ENCODE measurements around the gene HDC.

HDC gene

GRCh38 chr15:50249704-50250103 lies 15.8 kb downstream of the HDC start:
- CTCF ChIA-PET: interaction anchor here (1.0 to 3.3 kb wide), 5 partner anchors 9 to 21 kb away, joined by 3 to 20 read pairs (median 4); no protein-coding TSS in a partner anchor
- H3K27me3 ChIP-seq (replicated peaks in 2 of 5; ENCODE audit: control insufficient read depth in 4 of 5, insufficient read depth in 5 of 5, low read length in 4 of 5): no peaks in the 10 kb centered on the region
- H3K9me3 ChIP-seq (ENCODE audit: control extremely low read depth in 1 of 5, control insufficient read depth in 4 of 5, insufficient read depth in 2 of 5, low read depth in 1 of 5, low read length in 4 of 5): no peaks in the 10 kb centered on the region
- no peak for DNase-seq
- H3K27ac ChIP-seq (ENCODE audit: insufficient read depth in 1 of 2, low read depth in 1 of 2, low read length in 2 of 2, poor library complexity in 1 of 2, severe bottlenecking in 2 of 2): no peak overlapping the region
- peaks cover 8 to 33% (median 25%) of the 10 kb centered on the region in 4 experiments for H3K4me1 ChIP-seq (ENCODE audit: control extremely low read depth in 1 of 4, control insufficient read depth in 4 of 4, insufficient read depth in 4 of 4, low read length in 3 of 4)
- POLR2A ChIA-PET: interaction anchor here (0.8 to 1.0 kb wide), 2 partner anchors 12 to 13 kb away, joined by 4 to 5 read pairs; no protein-coding TSS in a partner anchor
- H3K36me3 ChIP-seq (ENCODE audit: control insufficient read depth in 4 of 4, insufficient read depth in 4 of 4, low read length in 3 of 4): peaks cover 0 to 3% (median 0%) of the 10 kb centered on the region in 4 experiments
- WGBS (ENCODE audit: insufficient coverage): 95% methylated on average over 2 of the region's 2 CpGs
- no peak overlapping the region for H3K4me3 ChIP-seq (ENCODE audit: control insufficient read depth in 1 of 7, extremely low read depth in 1 of 7, insufficient read depth in 4 of 7, low read depth in 2 of 7, low read length in 6 of 7)

GRCh38 chr15:50248994-50249582 lies 16.4 kb downstream of the HDC start:
- 63% methylated on average over 4 of the region's 4 CpGs for WGBS (ENCODE audit: insufficient coverage)
- DNase-seq: peak in 2 of 3 donors; percentile 26 to 37
- H3K4me1 ChIP-seq (ENCODE audit: control extremely low read depth in 1 of 4, control insufficient read depth in 4 of 4, insufficient read depth in 4 of 4, low read length in 3 of 4): peaks cover 8 to 33% (median 25%) of the 10 kb centered on the region in 4 experiments
- peaks cover 0 to 3% (median 0%) of the 10 kb centered on the region in 4 experiments for H3K36me3 ChIP-seq (ENCODE audit: control insufficient read depth in 4 of 4, insufficient read depth in 4 of 4, low read length in 3 of 4)
- POLR2A ChIA-PET: interaction anchor here (0.8 to 1.1 kb wide), 3 partner anchors 11 to 13 kb away, joined by 4 to 7 read pairs (median 5); no protein-coding TSS in a partner anchor
- H3K9me3 ChIP-seq (ENCODE audit: control extremely low read depth in 1 of 5, control insufficient read depth in 4 of 5, insufficient read depth in 2 of 5, low read depth in 1 of 5, low read length in 4 of 5): no peaks in the 10 kb centered on the region
- CTCF ChIA-PET: interaction anchor here (0.9 to 3.3 kb wide), 5 partner anchors 9 to 38 kb away, joined by 3 to 20 read pairs (median 4); no protein-coding TSS in a partner anchor
- no peak overlapping the region for H3K4me3 ChIP-seq (ENCODE audit: control insufficient read depth in 1 of 7, extremely low read depth in 1 of 7, insufficient read depth in 4 of 7, low read depth in 2 of 7, low read length in 6 of 7)
- H3K27me3 ChIP-seq (replicated peaks in 2 of 5; ENCODE audit: control insufficient read depth in 4 of 5, insufficient read depth in 5 of 5, low read length in 4 of 5): no peaks in the 10 kb centered on the region
- no peak overlapping the region for H3K27ac ChIP-seq (ENCODE audit: insufficient read depth in 1 of 2, low read depth in 1 of 2, low read length in 2 of 2, poor library complexity in 1 of 2, severe bottlenecking in 2 of 2)

DNA sequence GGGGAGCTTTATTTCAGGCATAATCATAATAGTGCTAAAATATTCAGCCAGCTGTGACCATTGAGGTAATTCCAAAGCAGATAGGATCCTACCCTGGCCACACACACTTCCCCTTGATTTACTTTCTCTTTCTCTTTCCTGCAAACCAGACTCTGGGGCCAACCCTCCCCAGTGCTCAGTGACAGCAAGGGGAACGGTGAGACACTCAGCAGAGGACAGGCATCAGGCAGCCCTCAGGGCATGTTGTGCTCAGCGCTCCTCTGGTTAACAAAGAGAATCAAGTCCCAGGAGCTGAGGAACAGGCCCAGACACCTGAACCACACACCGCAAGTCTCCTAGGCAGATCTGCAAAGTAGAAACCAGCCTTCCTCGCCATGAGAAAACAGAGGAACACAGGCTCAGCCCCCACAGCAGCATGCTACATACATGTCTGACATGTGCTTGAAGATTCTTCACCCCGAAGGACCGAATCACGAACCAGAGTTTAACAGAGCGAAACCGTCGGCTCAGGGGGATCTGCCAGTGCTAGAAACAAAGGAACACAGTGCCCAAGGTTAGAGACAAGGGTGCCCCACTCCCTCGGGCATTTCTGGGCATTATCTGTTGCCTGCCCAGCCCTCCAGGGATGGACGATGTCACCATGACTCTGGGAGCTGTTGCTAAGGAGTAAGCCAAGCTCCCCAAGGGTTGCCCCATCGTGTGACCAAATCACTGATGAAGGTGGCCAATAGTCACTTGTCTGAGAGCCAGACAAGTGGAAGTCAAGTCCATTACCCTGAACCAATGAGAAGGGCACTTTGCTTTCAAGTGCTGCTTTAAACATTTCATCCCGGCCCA lies 17.5 kb downstream of the HDC start:
- 93% methylated on average over 12 of the region's 14 CpGs for WGBS (ENCODE audit: insufficient coverage)
- H3K27ac ChIP-seq (ENCODE audit: insufficient read depth in 1 of 2, low read depth in 1 of 2, low read length in 2 of 2, poor library complexity in 1 of 2, severe bottlenecking in 2 of 2): peak overlapping the region in 1 of 2 experiments; percentile 52
- ChIA-PET CTCF (interaction anchor here (0.9 to 3.3 kb wide), 3 partner anchors 8 to 39 kb away, joined by 3 to 20 read pairs (median 20); no protein-coding TSS in a partner anchor), POLR2A (interaction anchor here (1.1 to 1.3 kb wide), 2 partner anchors 12 to 13 kb away, joined by 7 read pairs; no protein-coding TSS in a partner anchor)
- no peaks in the 10 kb centered on the region for H3K9me3 ChIP-seq (ENCODE audit: control extremely low read depth in 1 of 5, control insufficient read depth in 4 of 5, insufficient read depth in 2 of 5, low read depth in 1 of 5, low read length in 4 of 5)
- H3K36me3 ChIP-seq (ENCODE audit: control insufficient read depth in 4 of 4, insufficient read depth in 4 of 4, low read length in 3 of 4): peaks cover 0 to 3% (median 0%) of the 10 kb centered on the region in 4 experiments
- peak overlapping the region in 5 of 7 experiments; percentile 7 to 50 (median 12) for H3K4me3 ChIP-seq (ENCODE audit: control insufficient read depth in 1 of 7, extremely low read depth in 1 of 7, insufficient read depth in 4 of 7, low read depth in 2 of 7, low read length in 6 of 7)
- no peaks in the 10 kb centered on the region for H3K27me3 ChIP-seq (replicated peaks in 2 of 5; ENCODE audit: control insufficient read depth in 4 of 5, insufficient read depth in 5 of 5, low read length in 4 of 5)
- DNase-seq: peak; percentile 41 to 86 (median 71)
- H3K4me1 ChIP-seq (ENCODE audit: control extremely low read depth in 1 of 4, control insufficient read depth in 4 of 4, insufficient read depth in 4 of 4, low read length in 3 of 4): peaks cover 8 to 33% (median 25%) of the 10 kb centered on the region in 4 experiments

DNA sequence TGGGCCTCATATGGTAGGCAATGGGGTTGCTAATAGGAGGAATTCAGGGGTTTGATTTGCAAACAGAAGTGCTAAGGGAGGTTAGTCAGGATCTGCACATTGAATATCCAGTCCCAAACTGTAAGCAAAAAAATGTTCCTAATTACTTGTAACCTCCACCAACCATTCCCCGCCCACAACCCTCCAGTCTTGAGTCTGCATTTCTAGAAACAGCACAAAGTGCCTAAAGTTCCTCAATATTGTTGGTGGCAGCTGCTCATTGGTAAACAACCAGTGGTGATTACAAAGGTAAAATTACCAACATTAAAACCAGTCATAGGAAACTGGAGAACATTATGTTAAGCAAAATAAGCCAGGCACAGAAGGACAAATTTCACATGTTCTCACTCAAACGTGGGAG lies 18.9 kb downstream of the HDC start:
- Histone ChIP-seq H3K9me3 (ENCODE audit: control extremely low read depth in 1 of 5, control insufficient read depth in 4 of 5, insufficient read depth in 2 of 5, low read depth in 1 of 5, low read length in 4 of 5) (no peaks in the 10 kb centered on the region), H3K27ac (ENCODE audit: insufficient read depth in 1 of 2, low read depth in 1 of 2, low read length in 2 of 2, poor library complexity in 1 of 2, severe bottlenecking in 2 of 2) (no peak overlapping the region), H3K4me3 (ENCODE audit: control insufficient read depth in 1 of 7, extremely low read depth in 1 of 7, insufficient read depth in 4 of 7, low read depth in 2 of 7, low read length in 6 of 7) (no peak overlapping the region), H3K4me1 (ENCODE audit: control extremely low read depth in 1 of 4, control insufficient read depth in 4 of 4, insufficient read depth in 4 of 4, low read length in 3 of 4) (peaks cover 8 to 33% (median 25%) of the 10 kb centered on the region in 4 experiments), H3K36me3 (ENCODE audit: control insufficient read depth in 4 of 4, insufficient read depth in 4 of 4, low read length in 3 of 4) (peaks cover 0 to 6% (median 0%) of the 10 kb centered on the region in 4 experiments), H3K27me3 (replicated peaks in 2 of 5; ENCODE audit: control insufficient read depth in 4 of 5, insufficient read depth in 5 of 5, low read length in 4 of 5) (no peaks in the 10 kb centered on the region)
- no peak for DNase-seq
- POLR2A ChIA-PET: no interaction called here
- CTCF ChIA-PET: interaction anchor here (1.0 kb wide), 1 partner anchor 18 kb away, joined by 3 read pairs; no protein-coding TSS in a partner anchor
- WGBS (ENCODE audit: insufficient coverage): 85% methylated on average over 2 of the region's 2 CpGs

DNA sequence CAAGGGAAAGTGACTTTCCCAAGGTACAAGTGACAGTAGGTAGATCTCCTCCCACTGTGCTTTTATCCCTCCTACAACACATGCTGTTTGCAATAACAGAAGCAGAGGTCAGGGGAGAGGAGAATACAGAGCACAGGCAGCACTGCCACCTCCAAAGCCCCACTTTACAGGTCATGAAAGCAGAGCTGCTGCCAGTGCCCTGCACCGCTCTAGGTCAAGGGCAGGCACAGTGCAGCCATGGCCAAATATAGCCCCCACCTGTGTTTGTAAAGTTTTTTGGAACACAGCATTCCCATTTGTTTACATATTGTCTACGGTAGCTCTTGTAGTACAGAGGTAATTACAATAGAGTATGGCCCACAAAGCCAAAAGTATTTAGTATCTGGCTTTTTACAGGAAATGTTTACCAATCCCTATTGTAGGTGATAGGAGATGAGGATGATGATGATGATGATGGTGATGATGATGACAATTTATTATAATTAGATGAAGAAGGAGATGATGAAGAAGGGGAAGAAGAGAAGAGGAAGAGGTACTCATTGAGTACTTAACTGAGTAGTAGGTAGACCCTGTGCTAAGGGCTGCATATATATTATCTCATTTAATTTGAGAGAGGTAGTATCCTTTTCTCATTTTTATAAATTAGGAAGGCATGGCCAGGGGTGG lies 20.4 kb downstream of the HDC start:
- POLR2A ChIA-PET: interaction anchor here (0.9 kb wide), 1 partner anchor 15 kb away, joined by 3 read pairs; no protein-coding TSS in a partner anchor
- peaks cover 8 to 33% (median 25%) of the 10 kb centered on the region in 4 experiments for H3K4me1 ChIP-seq (ENCODE audit: control extremely low read depth in 1 of 4, control insufficient read depth in 4 of 4, insufficient read depth in 4 of 4, low read length in 3 of 4)
- no peak overlapping the region for H3K27ac ChIP-seq (ENCODE audit: insufficient read depth in 1 of 2, low read depth in 1 of 2, low read length in 2 of 2, poor library complexity in 1 of 2, severe bottlenecking in 2 of 2)
- peaks cover 0 to 6% (median 0%) of the 10 kb centered on the region in 4 experiments for H3K36me3 ChIP-seq (ENCODE audit: control insufficient read depth in 4 of 4, insufficient read depth in 4 of 4, low read length in 3 of 4)
- no peak overlapping the region for H3K4me3 ChIP-seq (ENCODE audit: control insufficient read depth in 1 of 7, extremely low read depth in 1 of 7, insufficient read depth in 4 of 7, low read depth in 2 of 7, low read length in 6 of 7)
- WGBS (ENCODE audit: insufficient coverage): 100% methylated on average over 1 of the region's 2 CpGs
- no peak for DNase-seq
- H3K27me3 ChIP-seq (replicated peaks in 2 of 5; ENCODE audit: control insufficient read depth in 4 of 5, insufficient read depth in 5 of 5, low read length in 4 of 5): no peaks in the 10 kb centered on the region
- CTCF ChIA-PET: interaction anchor here (2.1 to 2.6 kb wide), 2 partner anchors 10 to 15 kb away, joined by 10 to 16 read pairs; no protein-coding TSS in a partner anchor
- H3K9me3 ChIP-seq (ENCODE audit: control extremely low read depth in 1 of 5, control insufficient read depth in 4 of 5, insufficient read depth in 2 of 5, low read depth in 1 of 5, low read length in 4 of 5): no peaks in the 10 kb centered on the region

- no peak overlapping the region for H3K27ac ChIP-seq (ENCODE audit: insufficient read depth in 1 of 2, low read depth in 1 of 2, low read length in 2 of 2, poor library complexity in 1 of 2, severe bottlenecking in 2 of 2)
- no peaks in the 10 kb centered on the region for H3K9me3 ChIP-seq (ENCODE audit: control extremely low read depth in 1 of 5, control insufficient read depth in 4 of 5, insufficient read depth in 2 of 5, low read depth in 1 of 5, low read length in 4 of 5)
- POLR2A ChIA-PET: interaction anchor here (0.9 kb wide), 1 partner anchor 16 kb away, joined by 3 read pairs; no protein-coding TSS in a partner anchor
- H3K4me3 ChIP-seq (ENCODE audit: control insufficient read depth in 1 of 7, extremely low read depth in 1 of 7, insufficient read depth in 4 of 7, low read depth in 2 of 7, low read length in 6 of 7): no peak overlapping the region
- CTCF ChIA-PET: interaction anchor here (1.4 to 2.6 kb wide), 3 partner anchors 11 to 16 kb away, joined by 3 to 16 read pairs (median 10); no protein-coding TSS in a partner anchor
- no peak for DNase-seq
- peaks cover 0 to 6% (median 0%) of the 10 kb centered on the region in 4 experiments for H3K36me3 ChIP-seq (ENCODE audit: control insufficient read depth in 4 of 4, insufficient read depth in 4 of 4, low read length in 3 of 4)
- 100% methylated on average over 1 of the region's 1 CpG for WGBS (ENCODE audit: insufficient coverage)
- H3K4me1 ChIP-seq (ENCODE audit: control extremely low read depth in 1 of 4, control insufficient read depth in 4 of 4, insufficient read depth in 4 of 4, low read length in 3 of 4): peaks cover 6 to 26% (median 18%) of the 10 kb centered on the region in 4 experiments
- H3K27me3 ChIP-seq (replicated peaks in 2 of 5; ENCODE audit: control insufficient read depth in 4 of 5, insufficient read depth in 5 of 5, low read length in 4 of 5): no peaks in the 10 kb centered on the region
Observed at GRCh38 chr15:50244153-50244552, 21.4 kb downstream of the HDC start.

Data from common myeloid progenitor, CD34-positive (primary cell).